ENCODE data around the gene NR1I2. TPM values are rescaled to one million over a fixed set of nuclear protein-coding genes. Genes with fewer than 3 reads are reported as not detected.

NR1I2 gene
- total RNA-seq, 1 donor from 2014 or later, result 0.26 TPM

- no peak for DNase-seq (ENCODE audit: low read depth, low spot score)
- Mint-ChIP-seq H3K4me1 (peaks cover 19% of the 10 kb centered on the region), H3K9me3 (no peaks in the 10 kb centered on the region), H3K4me3 (no peak overlapping the region), H3K27me3 (ENCODE audit: low read depth) (no peaks in the 10 kb centered on the region), H3K36me3 (ENCODE audit: low read depth) (peaks cover 9% of the 10 kb centered on the region), H3K27ac (ENCODE audit: unreplicated experiment) (peak overlapping the region; percentile 38)
- no peak for TF ChIP-seq CTCF (conservative IDR thresholded peaks at IDR 0.05)
These were observed 47.5 kb downstream of the NR1I2 start for GRCh38 chr3:119829420-119829819.

GRCh38 chr3:119831022-119831421, 49.1 kb downstream of the NR1I2 start:
- no peak overlapping the region for H3K4me3 Mint-ChIP-seq
- peak; percentile 32 for TF ChIP-seq CTCF (conservative IDR thresholded peaks at IDR 0.05)
- peaks cover 7% of the 10 kb centered on the region for H3K36me3 Mint-ChIP-seq (ENCODE audit: low read depth)
- H3K27ac Mint-ChIP-seq (ENCODE audit: unreplicated experiment), result no peak overlapping the region
- no peaks in the 10 kb centered on the region for H3K9me3 Mint-ChIP-seq
- DNase-seq (ENCODE audit: low read depth, low spot score), result no peak
- peaks cover 15% of the 10 kb centered on the region for H3K4me1 Mint-ChIP-seq
- H3K27me3 Mint-ChIP-seq (ENCODE audit: low read depth), result no peaks in the 10 kb centered on the region

GRCh38 chr3:119831941-119832371, 50.1 kb downstream of the NR1I2 start:
- DNase-seq (ENCODE audit: low read depth, low spot score), result no peak
- no peaks in the 10 kb centered on the region for H3K9me3 Mint-ChIP-seq
- no peak overlapping the region for H3K27ac Mint-ChIP-seq (ENCODE audit: unreplicated experiment)
- peaks cover 12% of the 10 kb centered on the region for H3K4me1 Mint-ChIP-seq
- H3K27me3 Mint-ChIP-seq (ENCODE audit: low read depth), result no peaks in the 10 kb centered on the region
- no peak overlapping the region for H3K4me3 Mint-ChIP-seq
- TF ChIP-seq CTCF (conservative IDR thresholded peaks at IDR 0.05), result no peak
- H3K36me3 Mint-ChIP-seq (ENCODE audit: low read depth), result peaks cover 6% of the 10 kb centered on the region

GRCh38 chr3:119834754-119835370, 53.0 kb downstream of the NR1I2 start:
- Mint-ChIP-seq H3K36me3 (ENCODE audit: low read depth) (peaks cover 8% of the 10 kb centered on the region), H3K4me3 (no peak overlapping the region), H3K4me1 (peaks cover 8% of the 10 kb centered on the region), H3K27me3 (ENCODE audit: low read depth) (no peaks in the 10 kb centered on the region), H3K27ac (ENCODE audit: unreplicated experiment) (no peak overlapping the region), H3K9me3 (no peaks in the 10 kb centered on the region)
- no peak for DNase-seq (ENCODE audit: low read depth, low spot score)
- TF ChIP-seq CTCF (conservative IDR thresholded peaks at IDR 0.05), result no peak

- DNase-seq (ENCODE audit: low read depth, low spot score), result no peak
- Mint-ChIP-seq H3K9me3 (no peaks in the 10 kb centered on the region), H3K4me3 (no peak overlapping the region), H3K4me1 (peaks cover 8% of the 10 kb centered on the region), H3K27ac (ENCODE audit: unreplicated experiment) (no peak overlapping the region), H3K36me3 (ENCODE audit: low read depth) (peaks cover 8% of the 10 kb centered on the region), H3K27me3 (ENCODE audit: low read depth) (no peaks in the 10 kb centered on the region)
- TF ChIP-seq CTCF (conservative IDR thresholded peaks at IDR 0.05), result no peak
These were observed 53.7 kb downstream of the NR1I2 start for GRCh38 chr3:119835556-119835955.

Measured in neural crest cell (in vitro differentiated cells).